ENCODE data around the gene STAG1. TPM values are rescaled to one million over a fixed set of nuclear protein-coding genes. Genes with fewer than 3 reads are reported as not detected.
A peak's percentile ranks its signal among the peaks of the same experiment; 100 is the strongest.

Gene STAG1
- total RNA-seq, 1 donor = 58.6 TPM

GRCh38 chr3:136661282-136661681 is 90.9 kb downstream of the STAG1 start:
- no peak overlapping the region for H2AFZ ChIP-seq (ENCODE audit: low read length)
- no peaks in the 10 kb centered on the region for H3K36me3 ChIP-seq (ENCODE audit: insufficient read depth, low read length)
- DNase-seq (ENCODE audit: insufficient read length, low spot score, missing footprints) = no peak
- no peak for TF ChIP-seq CTCF (IDR thresholded peaks at IDR 0.05; ENCODE audit: extremely low read depth, low read depth, low read length)
- peaks cover 89% of the 10 kb centered on the region for H3K79me2 ChIP-seq (ENCODE audit: insufficient read depth, low read length)
- no peak overlapping the region for H3K27ac ChIP-seq (ENCODE audit: low read depth, low read length)
- no peaks in the 10 kb centered on the region for H3K9me3 ChIP-seq (ENCODE audit: low read depth, low read length)
- no peaks in the 10 kb centered on the region for H3K4me1 ChIP-seq (ENCODE audit: insufficient read depth, low read length)
- no peak overlapping the region for H3K4me2 ChIP-seq (ENCODE audit: insufficient read depth, low read length)
- H3K4me3 ChIP-seq (ENCODE audit: insufficient read depth, low read length) = no peak overlapping the region
- no peaks in the 10 kb centered on the region for H3K27me3 ChIP-seq (ENCODE audit: insufficient read depth, low read length)
- no peaks in the 10 kb centered on the region for H4K20me1 ChIP-seq (ENCODE audit: insufficient read depth, low read length)

- Histone ChIP-seq H3K4me3 (ENCODE audit: insufficient read depth, low read length) (no peak overlapping the region), H2AFZ (ENCODE audit: low read length) (no peak overlapping the region), H3K79me2 (ENCODE audit: insufficient read depth, low read length) (peaks cover 94% of the 10 kb centered on the region), H4K20me1 (ENCODE audit: insufficient read depth, low read length) (no peaks in the 10 kb centered on the region), H3K36me3 (ENCODE audit: insufficient read depth, low read length) (no peaks in the 10 kb centered on the region), H3K27ac (ENCODE audit: low read depth, low read length) (peak overlapping the region; percentile 35), H3K27me3 (ENCODE audit: insufficient read depth, low read length) (no peaks in the 10 kb centered on the region), H3K9me3 (ENCODE audit: low read depth, low read length) (peaks cover 2% of the 10 kb centered on the region), H3K4me2 (ENCODE audit: insufficient read depth, low read length) (peak overlapping the region; percentile 46), H3K4me1 (ENCODE audit: insufficient read depth, low read length) (no peaks in the 10 kb centered on the region)
- no peak for TF ChIP-seq CTCF (IDR thresholded peaks at IDR 0.05; ENCODE audit: extremely low read depth, low read depth, low read length)
- peak; percentile 57 for DNase-seq (ENCODE audit: insufficient read length, low spot score, missing footprints)
These were observed 93.1 kb downstream of the STAG1 start for GRCh38 chr3:136658946-136659682.

GRCh38 chr3:136657526-136657925 is 94.7 kb downstream of the STAG1 start:
- peaks cover 5% of the 10 kb centered on the region for H3K9me3 ChIP-seq (ENCODE audit: low read depth, low read length)
- H2AFZ ChIP-seq (ENCODE audit: low read length) = no peak overlapping the region
- no peak overlapping the region for H3K4me3 ChIP-seq (ENCODE audit: insufficient read depth, low read length)
- no peak for TF ChIP-seq CTCF (IDR thresholded peaks at IDR 0.05; ENCODE audit: extremely low read depth, low read depth, low read length)
- H4K20me1 ChIP-seq (ENCODE audit: insufficient read depth, low read length) = no peaks in the 10 kb centered on the region
- H3K4me2 ChIP-seq (ENCODE audit: insufficient read depth, low read length) = no peak overlapping the region
- H3K27me3 ChIP-seq (ENCODE audit: insufficient read depth, low read length) = no peaks in the 10 kb centered on the region
- H3K79me2 ChIP-seq (ENCODE audit: insufficient read depth, low read length) = peaks cover 96% of the 10 kb centered on the region
- no peak for DNase-seq (ENCODE audit: insufficient read length, low spot score, missing footprints)
- no peaks in the 10 kb centered on the region for H3K4me1 ChIP-seq (ENCODE audit: insufficient read depth, low read length)
- no peak overlapping the region for H3K27ac ChIP-seq (ENCODE audit: low read depth, low read length)
- H3K36me3 ChIP-seq (ENCODE audit: insufficient read depth, low read length) = no peaks in the 10 kb centered on the region

GRCh38 chr3:136653628-136654027 is 98.5 kb downstream of the STAG1 start:
- no peaks in the 10 kb centered on the region for H3K27me3 ChIP-seq (ENCODE audit: insufficient read depth, low read length)
- H3K4me1 ChIP-seq (ENCODE audit: insufficient read depth, low read length) = no peaks in the 10 kb centered on the region
- peaks cover 5% of the 10 kb centered on the region for H3K9me3 ChIP-seq (ENCODE audit: low read depth, low read length)
- H3K36me3 ChIP-seq (ENCODE audit: insufficient read depth, low read length) = no peaks in the 10 kb centered on the region
- H3K79me2 ChIP-seq (ENCODE audit: insufficient read depth, low read length) = peaks cover 87% of the 10 kb centered on the region
- no peak overlapping the region for H3K4me2 ChIP-seq (ENCODE audit: insufficient read depth, low read length)
- no peak overlapping the region for H2AFZ ChIP-seq (ENCODE audit: low read length)
- DNase-seq (ENCODE audit: insufficient read length, low spot score, missing footprints) = no peak
- no peaks in the 10 kb centered on the region for H4K20me1 ChIP-seq (ENCODE audit: insufficient read depth, low read length)
- no peak for TF ChIP-seq CTCF (IDR thresholded peaks at IDR 0.05; ENCODE audit: extremely low read depth, low read depth, low read length)
- no peak overlapping the region for H3K4me3 ChIP-seq (ENCODE audit: insufficient read depth, low read length)
- no peak overlapping the region for H3K27ac ChIP-seq (ENCODE audit: low read depth, low read length)
